SU-DHL-6 (cell line): ENCODE results near the gene DUSP12.

Experiments used
- EZH2phosphoT487 ChIP-seq: fragments of 200-600 bp; sonication (generic), shearing (Covaris generic); conservative IDR thresholded peaks from 2 replicates; pipeline ENCODE4 v1.6.1; 2018; ENCODE audit warnings: mild to moderate bottlenecking, antibody characterized with exemption, low read length, moderate library complexity, mixed read lengths
- TF ChIP-seq, protein P1 (sequence below): fragments of 200-600 bp; sonication (generic); IDR thresholded peaks from one replicate; pipeline ENCODE4 v1.5.1; 2017; ENCODE audit warnings: antibody characterized with exemption, mild to moderate bottlenecking, low read length, moderate library complexity; ENCODE audit not compliant: insufficient read depth, poor library complexity, severe bottlenecking

- TF ChIP-seq, protein P1, sequence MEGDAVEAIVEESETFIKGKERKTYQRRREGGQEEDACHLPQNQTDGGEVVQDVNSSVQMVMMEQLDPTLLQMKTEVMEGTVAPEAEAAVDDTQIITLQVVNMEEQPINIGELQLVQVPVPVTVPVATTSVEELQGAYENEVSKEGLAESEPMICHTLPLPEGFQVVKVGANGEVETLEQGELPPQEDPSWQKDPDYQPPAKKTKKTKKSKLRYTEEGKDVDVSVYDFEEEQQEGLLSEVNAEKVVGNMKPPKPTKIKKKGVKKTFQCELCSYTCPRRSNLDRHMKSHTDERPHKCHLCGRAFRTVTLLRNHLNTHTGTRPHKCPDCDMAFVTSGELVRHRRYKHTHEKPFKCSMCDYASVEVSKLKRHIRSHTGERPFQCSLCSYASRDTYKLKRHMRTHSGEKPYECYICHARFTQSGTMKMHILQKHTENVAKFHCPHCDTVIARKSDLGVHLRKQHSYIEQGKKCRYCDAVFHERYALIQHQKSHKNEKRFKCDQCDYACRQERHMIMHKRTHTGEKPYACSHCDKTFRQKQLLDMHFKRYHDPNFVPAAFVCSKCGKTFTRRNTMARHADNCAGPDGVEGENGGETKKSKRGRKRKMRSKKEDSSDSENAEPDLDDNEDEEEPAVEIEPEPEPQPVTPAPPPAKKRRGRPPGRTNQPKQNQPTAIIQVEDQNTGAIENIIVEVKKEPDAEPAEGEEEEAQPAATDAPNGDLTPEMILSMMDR = no peak
- TF ChIP-seq EZH2phosphoT487 = no peak
Measured at GRCh38 chr1:161705537-161705936, 44.0 kb upstream of the DUSP12 start.
